Activated CD4-positive, alpha-beta T cell treated with anti-CD3 and anti-CD28 coated beads for 24 hours (primary cell): ENCODE measurements around the gene KCNC4.
A peak's percentile ranks its signal among the peaks of the same experiment; 100 is the strongest.

Experiments used
- DNase-seq, 2 donors: peaks; one replicate each; pipeline ENCODE4 v3.0.0-alpha.2; 2020; ENCODE audit warnings: low read depth in 2 of 2

Gene KCNC4

GRCh38 chr1:110230381-110231199 is 20.5 kb downstream of the KCNC4 start:
- no peak for DNase-seq

- DNase-seq, result no peak
These were observed 23.7 kb downstream of the KCNC4 start for GRCh38 chr1:110233861-110234260.

- no peak for DNase-seq
These were observed 24.6 kb downstream of the KCNC4 start for GRCh38 chr1:110234691-110235090.

- DNase-seq, result no peak
These were observed 25.2 kb downstream of the KCNC4 start for GRCh38 chr1:110235181-110235833.

GRCh38 chr1:110235834-110236682 is 25.9 kb downstream of the KCNC4 start:
- peak; percentile 22 to 28 for DNase-seq

- DNase-seq, result no peak
These were observed 27.5 kb downstream of the KCNC4 start for GRCh38 chr1:110237386-110238152.

- DNase-seq, result no peak
These were observed 29.6 kb downstream of the KCNC4 start for GRCh38 chr1:110239441-110240430.

GRCh38 chr1:110240476-110241210 is 30.5 kb downstream of the KCNC4 start:
- no peak for DNase-seq

GRCh38 chr1:110241516-110241915 is 31.4 kb downstream of the KCNC4 start:
- no peak for DNase-seq

GRCh38 chr1:110242062-110242461 is 31.9 kb downstream of the KCNC4 start:
- DNase-seq, result no peak

- DNase-seq, result no peak
These were observed 32.6 kb downstream of the KCNC4 start for GRCh38 chr1:110242731-110243130.

- no peak for DNase-seq
These were observed 33.0 kb downstream of the KCNC4 start for GRCh38 chr1:110243146-110243545.

- no peak for DNase-seq
These were observed 33.5 kb downstream of the KCNC4 start for GRCh38 chr1:110243574-110243973.

GRCh38 chr1:110245876-110246620 is 35.9 kb downstream of the KCNC4 start:
- DNase-seq, result no peak

GRCh38 chr1:110248746-110249145 is 38.6 kb downstream of the KCNC4 start:
- no peak for DNase-seq

GRCh38 chr1:110249256-110249655 is 39.1 kb downstream of the KCNC4 start:
- no peak for DNase-seq

GRCh38 chr1:110250008-110250407 is 39.9 kb downstream of the KCNC4 start:
- no peak for DNase-seq

GRCh38 chr1:110250749-110251148 is 40.6 kb downstream of the KCNC4 start:
- no peak for DNase-seq

- no peak for DNase-seq
These were observed 43.1 kb downstream of the KCNC4 start for GRCh38 chr1:110253213-110253612.
